Immature natural killer cell (primary cell): ENCODE data around the gene ZMYM4. TPM values are rescaled to one million over a fixed set of nuclear protein-coding genes. Genes with fewer than 3 reads are reported as not detected.

ENCODE experiments used
- DNase-seq, 3 donors: peaks; one replicate each; pipeline ENCODE4 v3.0.0; 2022; ENCODE audit warnings: mixed read lengths in 1 of 3
- H3K27ac Mint-ChIP-seq, 6 donors: one replicate each; pipeline ENCODE4 v1.8.0; 2020; ENCODE audit warnings: mixed read lengths in 6 of 6, mild to moderate bottlenecking in 5 of 6, inconsistent platforms in 4 of 6, moderate library complexity in 3 of 6
- H3K27me3 Mint-ChIP-seq, 3 donors: one replicate each; pipeline ENCODE4 v1.8.0; 2020 to 2021; ENCODE audit warnings: low read depth in 3 of 3, mild to moderate bottlenecking in 3 of 3, mixed read lengths in 3 of 3, moderate library complexity in 3 of 3, inconsistent platforms in 1 of 3
- H3K36me3 Mint-ChIP-seq, 3 donors: one replicate each; pipeline ENCODE4 v1.8.0; 2020; ENCODE audit warnings: mixed read lengths in 3 of 3, inconsistent platforms in 2 of 3, mild to moderate bottlenecking in 2 of 3
- H3K4me1 Mint-ChIP-seq, 2 donors: one replicate each; pipeline ENCODE4 v1.8.0; 2020; ENCODE audit warnings: inconsistent platforms in 2 of 2, mild to moderate bottlenecking in 2 of 2, mixed read lengths in 2 of 2, moderate library complexity in 1 of 2
- H3K4me3 Mint-ChIP-seq, 5 donors: one replicate each; pipeline ENCODE4 v1.8.0; 2020; ENCODE audit warnings: mild to moderate bottlenecking in 5 of 5, mixed read lengths in 5 of 5, inconsistent platforms in 3 of 5, moderate library complexity in 3 of 5
- H3K9me3 Mint-ChIP-seq, 6 donors: one replicate each; pipeline ENCODE4 v1.8.0; 2020; ENCODE audit warnings: mild to moderate bottlenecking in 6 of 6, mixed read lengths in 6 of 6, inconsistent platforms in 4 of 6, moderate library complexity in 3 of 6
- polyA plus RNA-seq, 3 donors: library from polyadenylated mRNA; unstranded; fragments of 300-500 nt; fragmentation: Illumina TruSeq; gene quantifications; one replicate each; pipeline ENCODE4 v1.2.3, GENCODE V29; 2021

ZMYM4 gene
- polyA plus RNA-seq, 3 donors from 2014 or later: 18.3 to 38.6 (median 30.6) TPM

- no peak for DNase-seq
- Mint-ChIP-seq H3K36me3 (peaks cover 24 to 49% (median 28%) of the 10 kb centered on the region in 3 donors), H3K4me3 (no peak overlapping the region), H3K9me3 (no peaks in the 10 kb centered on the region), H3K4me1 (no peaks in the 10 kb centered on the region), H3K27ac (no peak overlapping the region), H3K27me3 (no peaks in the 10 kb centered on the region)
These were observed 139.2 kb downstream of the ZMYM4 start for GRCh38 chr1:35407743-35408142.

GRCh38 chr1:35408925-35409324, 140.4 kb downstream of the ZMYM4 start:
- no peak for DNase-seq
- Mint-ChIP-seq H3K4me1 (no peaks in the 10 kb centered on the region), H3K27ac (no peak overlapping the region), H3K4me3 (no peak overlapping the region), H3K27me3 (no peaks in the 10 kb centered on the region), H3K9me3 (no peaks in the 10 kb centered on the region), H3K36me3 (peaks cover 24 to 49% (median 28%) of the 10 kb centered on the region in 3 donors)

- no peak overlapping the region for H3K4me3 Mint-ChIP-seq
- peaks cover 1 to 3% of the 10 kb centered on the region in 2 donors for H3K4me1 Mint-ChIP-seq
- H3K9me3 Mint-ChIP-seq: no peaks in the 10 kb centered on the region
These were observed 157.6 kb downstream of the ZMYM4 start for GRCh38 chr1:35426097-35426586.

GRCh38 chr1:35428360-35428759, 159.9 kb downstream of the ZMYM4 start:
- H3K27me3 Mint-ChIP-seq: peaks cover 0 to 12% (median 0%) of the 10 kb centered on the region in 3 donors
- peak overlapping the region in 1 of 6 donors; percentile 28 for H3K27ac Mint-ChIP-seq

More at GRCh38 chr1:35426097-35426586, 157.6 kb downstream of the ZMYM4 start:
- no peak overlapping the region for H3K27ac Mint-ChIP-seq
- peaks cover 0 to 6% (median 0%) of the 10 kb centered on the region in 3 donors for H3K27me3 Mint-ChIP-seq
- peaks cover 4 to 16% (median 4%) of the 10 kb centered on the region in 3 donors for H3K36me3 Mint-ChIP-seq
- DNase-seq: no peak

GRCh38 chr1:35430762-35431161, 162.3 kb downstream of the ZMYM4 start:
- Mint-ChIP-seq H3K36me3 (peaks cover 6 to 17% (median 14%) of the 10 kb centered on the region in 3 donors), H3K27me3 (peaks cover 0 to 12% (median 2%) of the 10 kb centered on the region in 3 donors), H3K4me3 (no peak overlapping the region)

More at GRCh38 chr1:35428360-35428759, 159.9 kb downstream of the ZMYM4 start:
- no peak overlapping the region for H3K4me3 Mint-ChIP-seq
- peaks cover 4 to 9% (median 6%) of the 10 kb centered on the region in 3 donors for H3K36me3 Mint-ChIP-seq
- no peak for DNase-seq
- no peaks in the 10 kb centered on the region for H3K9me3 Mint-ChIP-seq
- H3K4me1 Mint-ChIP-seq: peaks cover 7 to 9% of the 10 kb centered on the region in 2 donors

GRCh38 chr1:35431173-35431599, 162.7 kb downstream of the ZMYM4 start:
- peaks cover 6 to 17% (median 14%) of the 10 kb centered on the region in 3 donors for H3K36me3 Mint-ChIP-seq
- no peaks in the 10 kb centered on the region for H3K9me3 Mint-ChIP-seq
- peaks cover 9 to 10% of the 10 kb centered on the region in 2 donors for H3K4me1 Mint-ChIP-seq
- peak overlapping the region in 5 of 6 donors; percentile 9 to 52 (median 10) for H3K27ac Mint-ChIP-seq
- peaks cover 0 to 12% (median 2%) of the 10 kb centered on the region in 3 donors for H3K27me3 Mint-ChIP-seq
- H3K4me3 Mint-ChIP-seq: no peak overlapping the region
- no peak for DNase-seq

More at GRCh38 chr1:35430762-35431161, 162.3 kb downstream of the ZMYM4 start:
- Mint-ChIP-seq H3K27ac (peak overlapping the region in 3 of 6 donors; percentile 17 to 52 (median 36)), H3K4me1 (peaks cover 9 to 10% of the 10 kb centered on the region in 2 donors), H3K9me3 (no peaks in the 10 kb centered on the region)
- no peak for DNase-seq

- peaks cover 6 to 22% (median 22%) of the 10 kb centered on the region in 3 donors for H3K36me3 Mint-ChIP-seq
- no peak for DNase-seq
- H3K27ac Mint-ChIP-seq: peak overlapping the region in 3 of 6 donors; percentile 42 to 63 (median 44)
- no peak overlapping the region for H3K4me3 Mint-ChIP-seq
- H3K9me3 Mint-ChIP-seq: no peaks in the 10 kb centered on the region
- H3K27me3 Mint-ChIP-seq: peaks cover 0 to 12% (median 2%) of the 10 kb centered on the region in 3 donors
- H3K4me1 Mint-ChIP-seq: peaks cover 9 to 10% of the 10 kb centered on the region in 2 donors
These were observed 163.7 kb downstream of the ZMYM4 start for GRCh38 chr1:35432231-35432630.

- Mint-ChIP-seq H3K27me3 (peaks cover 0 to 12% (median 4%) of the 10 kb centered on the region in 3 donors), H3K9me3 (no peaks in the 10 kb centered on the region), H3K27ac (peak overlapping the region in 1 of 6 donors; percentile 5), H3K4me3 (no peak overlapping the region), H3K4me1 (peaks cover 9 to 10% of the 10 kb centered on the region in 2 donors), H3K36me3 (peaks cover 7 to 31% (median 25%) of the 10 kb centered on the region in 3 donors)
- no peak for DNase-seq
These were observed 165.2 kb downstream of the ZMYM4 start for GRCh38 chr1:35433714-35434113.

GRCh38 chr1:35434703-35435102, 166.2 kb downstream of the ZMYM4 start:
- H3K4me3 Mint-ChIP-seq: no peak overlapping the region
- H3K27me3 Mint-ChIP-seq: peaks cover 0 to 11% (median 4%) of the 10 kb centered on the region in 3 donors
- peaks cover 17 to 37% (median 32%) of the 10 kb centered on the region in 3 donors for H3K36me3 Mint-ChIP-seq
- DNase-seq: no peak
- H3K9me3 Mint-ChIP-seq: no peaks in the 10 kb centered on the region
- H3K4me1 Mint-ChIP-seq: peaks cover 9 to 10% of the 10 kb centered on the region in 2 donors
- peak overlapping the region in 1 of 6 donors; percentile 51 for H3K27ac Mint-ChIP-seq

- H3K9me3 Mint-ChIP-seq: no peaks in the 10 kb centered on the region
- peaks cover 0 to 7% (median 4%) of the 10 kb centered on the region in 3 donors for H3K27me3 Mint-ChIP-seq
- H3K4me1 Mint-ChIP-seq: peaks cover 6 to 9% of the 10 kb centered on the region in 2 donors
- peaks cover 18 to 37% (median 26%) of the 10 kb centered on the region in 3 donors for H3K36me3 Mint-ChIP-seq
- no peak for DNase-seq
- H3K4me3 Mint-ChIP-seq: no peak overlapping the region
- no peak overlapping the region for H3K27ac Mint-ChIP-seq
These were observed 167.6 kb downstream of the ZMYM4 start for GRCh38 chr1:35436078-35436477.

GRCh38 chr1:35437200-35437599, 168.7 kb downstream of the ZMYM4 start:
- Mint-ChIP-seq H3K36me3 (peaks cover 22 to 37% (median 36%) of the 10 kb centered on the region in 3 donors), H3K27me3 (peaks cover 0 to 9% (median 4%) of the 10 kb centered on the region in 3 donors), H3K27ac (peak overlapping the region in 2 of 6 donors; percentile 7 to 72), H3K9me3 (no peaks in the 10 kb centered on the region), H3K4me3 (peak overlapping the region in 1 of 5 donors; percentile 27), H3K4me1 (peaks cover 0 to 5% of the 10 kb centered on the region in 2 donors)
- no peak for DNase-seq

GRCh38 chr1:35439626-35440025, 171.1 kb downstream of the ZMYM4 start:
- Mint-ChIP-seq H3K27ac (peak overlapping the region in 1 of 6 donors; percentile 25), H3K36me3 (peaks cover 16 to 45% (median 37%) of the 10 kb centered on the region in 3 donors)

GRCh38 chr1:35441926-35442579, 173.5 kb downstream of the ZMYM4 start:
- peaks cover 0 to 4% (median 2%) of the 10 kb centered on the region in 3 donors for H3K27me3 Mint-ChIP-seq
- no peak overlapping the region for H3K4me3 Mint-ChIP-seq
- no peaks in the 10 kb centered on the region for H3K4me1 Mint-ChIP-seq
- H3K27ac Mint-ChIP-seq: no peak overlapping the region
- no peaks in the 10 kb centered on the region for H3K9me3 Mint-ChIP-seq
- DNase-seq: no peak
- peaks cover 16 to 37% (median 25%) of the 10 kb centered on the region in 3 donors for H3K36me3 Mint-ChIP-seq

More at GRCh38 chr1:35439626-35440025, 171.1 kb downstream of the ZMYM4 start:
- Mint-ChIP-seq H3K27me3 (peaks cover 0 to 4% (median 2%) of the 10 kb centered on the region in 3 donors), H3K4me1 (no peaks in the 10 kb centered on the region), H3K9me3 (no peaks in the 10 kb centered on the region), H3K4me3 (no peak overlapping the region)
- DNase-seq: no peak

- H3K4me1 Mint-ChIP-seq: no peaks in the 10 kb centered on the region
- no peak for DNase-seq
- H3K4me3 Mint-ChIP-seq: no peak overlapping the region
- H3K27me3 Mint-ChIP-seq: peaks cover 0 to 4% (median under 1%) of the 10 kb centered on the region in 3 donors
- no peak overlapping the region for H3K27ac Mint-ChIP-seq
- peaks cover 18 to 44% (median 20%) of the 10 kb centered on the region in 3 donors for H3K36me3 Mint-ChIP-seq
- H3K9me3 Mint-ChIP-seq: no peaks in the 10 kb centered on the region
These were observed 174.2 kb downstream of the ZMYM4 start for GRCh38 chr1:35442734-35443133.
